Esophagus squamous epithelium (tissue), 5 donors: ENCODE data around the gene PSME3IP1. TPM values are rescaled to one million over a fixed set of nuclear protein-coding genes. Genes with fewer than 3 reads are reported as not detected.

Experiments used
- DNase-seq: peaks from one replicate; lab custom pipeline; 2025; lab: John Stamatoyannopoulos, UW
- H3K27ac ChIP-seq, 4 donors: fragments of 200-600 bp; sonication (generic); one replicate each; pipeline ENCODE4 v1.5.1; 2016 to 2019; ENCODE audit warnings: mild to moderate bottlenecking in 1 of 4
- H3K27me3 ChIP-seq, 4 donors: fragments of 200-600 bp; sonication (generic); 1 replicate in 3 of 4; 2 replicates in 1 of 4; pipeline versions ENCODE4 v1.5.1 to v1.6.0; 2017 to 2021; ENCODE audit warnings: antibody characterized with exemption in 1 of 4
- H3K36me3 ChIP-seq, 3 donors: fragments of 200-600 bp; sonication (generic); one replicate each; pipeline ENCODE4 v1.5.1; 2016 to 2019
- H3K4me1 ChIP-seq, 3 donors: fragments of 200-600 bp; sonication (generic); one replicate each; pipeline ENCODE4 v1.5.1; 2017 to 2019
- H3K4me3 ChIP-seq, 4 donors: fragments of 200-600 bp; sonication (generic); 1 replicate in 3 of 4; 2 replicates in 1 of 4; pipeline ENCODE4 v1.5.1; 2016 to 2019; ENCODE audit warnings: mild to moderate bottlenecking in 2 of 4, moderate library complexity in 1 of 4
- H3K9me3 ChIP-seq, 3 donors: fragments of 200-600 bp; sonication (generic); one replicate each; pipeline ENCODE4 v1.5.1; 2016 to 2019
- POLR2A ChIP-seq, 4 donors: fragments of 450-650 bp; IDR thresholded peaks; one replicate each; pipeline ENCODE4 v1.6.1; 2017; ENCODE audit warnings: antibody characterized with exemption in 4 of 4, mild to moderate bottlenecking in 4 of 4, moderate library complexity in 3 of 4
- WGBS, 2 donors: methylation state at CpG; one replicate each; pipeline ENCODE4 v1.1.5; 2018; 5-methylcytosine and 5-hydroxymethylcytosine counted together
- intact Hi-C: fragments of 100-400 bp; cut with DNase I; formaldehyde crosslinking; loops from one replicate; pipeline ENCODE4 v1.15.0; 2022
- total RNA-seq, 4 donors: library from RNA; depleted of rRNA; stranded (reverse); fragments of >200 nt; gene quantifications; one replicate each; pipeline ENCODE4 v1.1.0, GENCODE V29; 2016
- TF ChIP-seq, protein P1 (sequence below), 6 experiments: fragments of 450-650 bp in 4 of 6; fragments of 200-600 bp in 2 of 6; sonication (generic) in 2 of 6; IDR thresholded peaks; one replicate each; pipeline ENCODE4 v1.5.1; 2016 to 2019; ENCODE audit warnings: antibody characterized with exemption in 6 of 6, mild to moderate bottlenecking in 4 of 6, moderate library complexity in 4 of 6
- donor health status: DM: yes; HTN: yes; CAD: no.

The PSME3IP1 gene
- total RNA-seq, 4 donors from 2014 or later = 40.7 to 65.6 (median 51.3) TPM

DNA sequence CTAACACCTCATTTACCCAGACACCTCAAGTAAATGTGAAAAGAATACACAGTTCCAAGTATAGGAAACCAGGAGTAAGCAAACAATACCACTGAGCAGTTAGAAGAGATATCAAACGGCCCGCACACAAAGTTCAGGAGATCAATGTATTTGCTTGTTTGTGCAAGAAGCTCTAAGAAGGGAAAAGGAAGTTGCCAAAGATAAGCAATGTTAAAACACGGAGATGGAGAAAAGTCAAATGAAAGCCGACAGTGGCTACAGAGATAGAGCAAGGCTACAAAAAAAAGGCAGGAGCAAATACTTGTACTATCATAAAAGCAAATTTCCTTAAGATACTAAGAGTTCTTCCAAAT lies 29.5 kb downstream of the PSME3IP1 start:
- Histone ChIP-seq H3K27ac (no peak overlapping the region), H3K36me3 (peaks cover 6 to 97% (median 14%) of the 10 kb centered on the region in 3 donors), H3K4me3 (no peak overlapping the region), H3K27me3 (no peaks in the 10 kb centered on the region), H3K4me1 (peaks cover 0 to 6% (median 0%) of the 10 kb centered on the region in 3 donors), H3K9me3 (no peaks in the 10 kb centered on the region)
- no peak for TF ChIP-seq POLR2A (IDR thresholded peaks at IDR 0.05)
- TF ChIP-seq, protein P1, sequence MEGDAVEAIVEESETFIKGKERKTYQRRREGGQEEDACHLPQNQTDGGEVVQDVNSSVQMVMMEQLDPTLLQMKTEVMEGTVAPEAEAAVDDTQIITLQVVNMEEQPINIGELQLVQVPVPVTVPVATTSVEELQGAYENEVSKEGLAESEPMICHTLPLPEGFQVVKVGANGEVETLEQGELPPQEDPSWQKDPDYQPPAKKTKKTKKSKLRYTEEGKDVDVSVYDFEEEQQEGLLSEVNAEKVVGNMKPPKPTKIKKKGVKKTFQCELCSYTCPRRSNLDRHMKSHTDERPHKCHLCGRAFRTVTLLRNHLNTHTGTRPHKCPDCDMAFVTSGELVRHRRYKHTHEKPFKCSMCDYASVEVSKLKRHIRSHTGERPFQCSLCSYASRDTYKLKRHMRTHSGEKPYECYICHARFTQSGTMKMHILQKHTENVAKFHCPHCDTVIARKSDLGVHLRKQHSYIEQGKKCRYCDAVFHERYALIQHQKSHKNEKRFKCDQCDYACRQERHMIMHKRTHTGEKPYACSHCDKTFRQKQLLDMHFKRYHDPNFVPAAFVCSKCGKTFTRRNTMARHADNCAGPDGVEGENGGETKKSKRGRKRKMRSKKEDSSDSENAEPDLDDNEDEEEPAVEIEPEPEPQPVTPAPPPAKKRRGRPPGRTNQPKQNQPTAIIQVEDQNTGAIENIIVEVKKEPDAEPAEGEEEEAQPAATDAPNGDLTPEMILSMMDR (IDR thresholded peaks at IDR 0.05) = no peak
- 73 to 85% methylated on average over 4 of the region's 4 CpGs for WGBS, 2 donors
- intact Hi-C loops = no loop called here
- DNase-seq = no peak

DNA sequence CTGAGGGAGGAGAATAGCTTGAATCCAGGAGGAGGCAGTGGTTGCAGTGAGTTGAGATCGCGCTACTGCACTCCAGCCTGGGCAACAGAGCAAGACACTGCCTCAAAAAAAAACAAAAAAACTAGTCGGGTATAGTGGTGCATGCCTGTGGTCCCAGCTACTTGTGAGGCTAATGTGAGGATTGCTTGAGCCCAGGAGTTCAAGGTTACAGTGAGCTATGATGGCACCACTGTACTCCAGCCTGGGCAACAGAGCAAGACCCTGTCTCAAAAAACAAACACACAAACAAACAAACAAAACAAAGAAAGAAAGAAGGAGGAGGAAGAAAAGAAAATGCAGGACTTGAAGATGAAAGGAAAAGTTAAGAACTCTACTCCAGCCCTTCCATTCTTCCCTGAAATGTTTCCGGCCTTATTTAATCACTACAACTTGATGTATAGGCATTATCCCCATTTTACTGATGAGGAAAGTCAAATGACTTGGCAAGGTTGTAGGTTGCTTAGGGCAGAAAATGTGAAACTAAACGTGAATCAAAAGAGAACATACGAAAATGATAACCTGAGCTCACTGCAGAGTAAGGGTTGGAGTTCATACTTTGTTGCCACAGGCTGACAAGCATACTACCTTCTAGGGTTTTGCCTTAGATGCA lies 30.0 kb downstream of the PSME3IP1 start:
- no peaks in the 10 kb centered on the region for H3K9me3 ChIP-seq
- WGBS, 2 donors = 84 to 92% methylated on average over 5 to 6 of the region's 6 CpGs
- no peak overlapping the region for H3K4me3 ChIP-seq
- peaks cover 0 to 6% (median 0%) of the 10 kb centered on the region in 3 donors for H3K4me1 ChIP-seq
- no peak for DNase-seq
- intact Hi-C loops = no loop called here
- no peak overlapping the region for H3K27ac ChIP-seq
- H3K27me3 ChIP-seq = no peaks in the 10 kb centered on the region
- TF ChIP-seq, protein P1 (IDR thresholded peaks at IDR 0.05) = no peak
- no peak for TF ChIP-seq POLR2A (IDR thresholded peaks at IDR 0.05)
- peaks cover 6 to 92% (median 14%) of the 10 kb centered on the region in 3 donors for H3K36me3 ChIP-seq

DNA sequence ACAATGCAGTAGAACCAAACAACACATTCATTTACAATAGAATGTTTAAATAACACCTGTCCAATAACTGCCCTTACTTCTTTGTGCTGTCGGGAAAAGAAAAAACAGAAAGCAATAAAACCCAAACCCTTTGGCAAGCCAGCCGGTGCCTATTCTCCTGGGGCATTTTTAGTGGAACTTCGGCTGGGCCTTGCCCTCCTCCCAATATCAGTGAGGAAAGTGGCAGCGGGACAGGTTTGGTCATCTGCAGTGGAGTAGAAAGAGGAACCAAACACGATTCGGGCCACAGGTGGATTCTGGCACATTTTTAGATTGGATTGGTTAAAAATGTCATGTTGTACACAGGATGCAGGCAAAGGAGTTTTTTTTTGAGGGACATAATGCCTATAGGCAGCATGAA lies 32.0 kb downstream of the PSME3IP1 start:
- Histone ChIP-seq H3K4me3 (no peak overlapping the region), H3K9me3 (no peaks in the 10 kb centered on the region), H3K27ac (no peak overlapping the region), H3K27me3 (no peaks in the 10 kb centered on the region), H3K4me1 (peaks cover 0 to 4% (median 0%) of the 10 kb centered on the region in 3 donors), H3K36me3 (peaks cover 6 to 73% (median 9%) of the 10 kb centered on the region in 3 donors)
- no peak for DNase-seq
- 78 to 90% methylated on average over 6 of the region's 6 CpGs for WGBS, 2 donors
- intact Hi-C loops = no loop called here
- TF ChIP-seq, protein P1 (IDR thresholded peaks at IDR 0.05) = no peak

DNA sequence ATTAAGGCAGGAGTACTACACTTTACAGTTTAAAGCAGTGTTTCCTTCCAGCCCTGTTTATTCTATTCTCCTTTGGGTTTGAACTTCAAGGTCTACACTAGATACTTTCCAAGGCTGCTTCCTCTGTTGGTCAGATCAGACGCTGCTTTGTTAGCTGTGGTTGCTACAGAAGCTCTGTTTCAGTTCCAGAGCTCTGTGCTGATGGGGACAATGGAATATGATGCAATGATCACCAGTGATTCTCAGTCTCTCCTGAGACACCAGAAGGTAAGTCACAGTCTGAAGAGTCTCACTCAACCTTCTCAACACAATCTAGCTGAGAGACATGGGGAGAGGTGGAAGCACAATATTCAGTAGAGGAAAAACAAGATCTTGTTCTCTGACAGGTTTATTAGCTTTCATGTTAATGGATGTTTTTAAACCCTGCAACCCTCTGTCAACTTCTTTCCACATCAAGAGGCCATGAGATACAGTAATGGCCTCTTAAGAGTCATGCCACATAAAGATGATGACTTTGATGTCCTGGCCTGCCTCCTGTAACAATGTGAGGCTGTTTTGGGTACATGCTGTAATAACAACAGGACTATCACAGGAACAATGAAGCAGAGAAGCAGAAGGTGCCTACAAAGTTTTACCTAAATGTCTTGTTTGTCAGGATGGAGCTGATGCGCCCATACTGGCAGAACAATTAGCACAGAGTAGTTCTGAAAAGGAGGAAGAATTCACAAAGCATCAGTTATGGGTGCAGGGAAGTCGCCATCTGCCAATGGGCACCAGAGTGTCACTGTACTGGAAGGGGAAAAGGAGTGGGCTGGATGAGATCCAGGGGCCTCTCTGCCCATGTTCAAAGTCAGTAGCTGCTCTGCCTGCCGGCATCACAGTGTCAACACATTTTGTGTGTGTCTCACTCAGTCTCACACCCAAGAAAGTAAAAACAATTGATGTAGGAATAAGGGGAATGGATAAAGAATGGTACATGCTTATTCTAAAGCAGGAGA lies 33.4 kb downstream of the PSME3IP1 start:
- Histone ChIP-seq H3K27me3 (no peaks in the 10 kb centered on the region), H3K27ac (no peak overlapping the region), H3K4me1 (peaks cover 12 to 19% (median 14%) of the 10 kb centered on the region in 3 donors), H3K9me3 (no peaks in the 10 kb centered on the region), H3K36me3 (peaks cover 6 to 58% (median 9%) of the 10 kb centered on the region in 3 donors), H3K4me3 (no peak overlapping the region)
- intact Hi-C loops = no loop called here
- TF ChIP-seq POLR2A (IDR thresholded peaks at IDR 0.05) = no peak
- TF ChIP-seq, protein P1 (IDR thresholded peaks at IDR 0.05) = no peak
- no peak for DNase-seq
- 83 to 87% methylated on average over 3 to 4 of the region's 4 CpGs for WGBS, 2 donors

DNA sequence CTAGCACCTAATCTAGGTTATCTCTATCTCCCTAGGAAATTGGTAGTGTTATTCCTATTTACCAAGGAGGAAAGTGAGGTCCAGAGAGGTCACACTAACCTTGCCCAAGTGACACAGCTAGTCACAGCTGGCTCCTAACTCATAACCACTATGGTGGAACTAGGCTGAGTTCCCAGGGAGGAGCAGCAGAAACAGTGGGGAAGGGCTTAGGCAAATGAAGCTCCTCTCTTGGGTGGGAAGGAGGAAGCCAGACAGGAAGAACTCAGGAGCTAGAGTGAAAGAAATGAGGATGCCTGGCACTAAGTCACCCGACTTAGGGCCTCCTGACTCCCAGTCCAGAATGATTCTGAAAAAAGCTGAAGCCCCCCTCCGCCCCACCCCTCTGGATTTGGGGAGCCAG lies 34.5 kb downstream of the PSME3IP1 start:
- no peak for DNase-seq
- Histone ChIP-seq H3K4me1 (peaks cover 19 to 29% (median 20%) of the 10 kb centered on the region in 3 donors), H3K9me3 (no peaks in the 10 kb centered on the region), H3K27ac (no peak overlapping the region), H3K36me3 (peaks cover 6 to 48% (median 9%) of the 10 kb centered on the region in 3 donors), H3K27me3 (no peaks in the 10 kb centered on the region), H3K4me3 (no peak overlapping the region)
- TF ChIP-seq, protein P1 (IDR thresholded peaks at IDR 0.05) = no peak
- 80 to 81% methylated on average over 2 of the region's 2 CpGs for WGBS, 2 donors
- intact Hi-C loops = no loop called here
